DND-41 (cell line): ENCODE measurements around the gene RPS28.

Experiments used
- EZH2 ChIP-seq: IDR thresholded peaks from 3 replicates; pipeline ENCODE4 v1.6.1; 2012; ENCODE audit warnings: borderline replicate concordance, low read depth, mild to moderate bottlenecking, moderate library complexity, low read length, inconsistent platforms; ENCODE audit not compliant: severe bottlenecking
- TF ChIP-seq, protein P1 (sequence below): IDR thresholded peaks from 2 replicates; pipeline ENCODE4 v1.5.1; 2012; ENCODE audit warnings: borderline replicate concordance, low read length, moderate library complexity, mild to moderate bottlenecking; ENCODE audit not compliant: poor library complexity, severe bottlenecking; ENCODE audit errors: extremely low read depth

DNA sequence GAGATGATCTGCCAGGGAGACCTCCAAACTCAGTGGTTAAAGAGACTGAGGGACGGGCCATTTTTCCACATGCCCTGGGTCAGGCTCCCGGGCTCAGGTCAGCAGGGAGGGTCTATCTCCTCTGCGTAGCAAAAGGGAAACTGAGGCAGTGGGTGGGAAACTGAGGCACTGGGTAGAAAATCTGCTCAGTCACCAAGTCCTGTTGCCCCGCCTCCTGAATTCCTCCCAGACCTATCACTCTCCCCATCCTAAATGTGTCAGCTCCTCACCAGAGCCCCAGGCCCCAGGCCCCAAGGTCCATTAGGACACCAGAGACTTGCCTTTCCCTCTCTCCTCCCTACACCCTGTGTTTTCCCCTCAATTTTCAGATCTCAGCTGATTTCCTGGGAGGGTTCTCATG lies 15.5 kb upstream of the RPS28 start:
- TF ChIP-seq, protein P1, sequence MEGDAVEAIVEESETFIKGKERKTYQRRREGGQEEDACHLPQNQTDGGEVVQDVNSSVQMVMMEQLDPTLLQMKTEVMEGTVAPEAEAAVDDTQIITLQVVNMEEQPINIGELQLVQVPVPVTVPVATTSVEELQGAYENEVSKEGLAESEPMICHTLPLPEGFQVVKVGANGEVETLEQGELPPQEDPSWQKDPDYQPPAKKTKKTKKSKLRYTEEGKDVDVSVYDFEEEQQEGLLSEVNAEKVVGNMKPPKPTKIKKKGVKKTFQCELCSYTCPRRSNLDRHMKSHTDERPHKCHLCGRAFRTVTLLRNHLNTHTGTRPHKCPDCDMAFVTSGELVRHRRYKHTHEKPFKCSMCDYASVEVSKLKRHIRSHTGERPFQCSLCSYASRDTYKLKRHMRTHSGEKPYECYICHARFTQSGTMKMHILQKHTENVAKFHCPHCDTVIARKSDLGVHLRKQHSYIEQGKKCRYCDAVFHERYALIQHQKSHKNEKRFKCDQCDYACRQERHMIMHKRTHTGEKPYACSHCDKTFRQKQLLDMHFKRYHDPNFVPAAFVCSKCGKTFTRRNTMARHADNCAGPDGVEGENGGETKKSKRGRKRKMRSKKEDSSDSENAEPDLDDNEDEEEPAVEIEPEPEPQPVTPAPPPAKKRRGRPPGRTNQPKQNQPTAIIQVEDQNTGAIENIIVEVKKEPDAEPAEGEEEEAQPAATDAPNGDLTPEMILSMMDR: no peak
- no peak for TF ChIP-seq EZH2
